Measurements from ENCODE around the gene DHRS7C.

The DHRS7C gene

DNA sequence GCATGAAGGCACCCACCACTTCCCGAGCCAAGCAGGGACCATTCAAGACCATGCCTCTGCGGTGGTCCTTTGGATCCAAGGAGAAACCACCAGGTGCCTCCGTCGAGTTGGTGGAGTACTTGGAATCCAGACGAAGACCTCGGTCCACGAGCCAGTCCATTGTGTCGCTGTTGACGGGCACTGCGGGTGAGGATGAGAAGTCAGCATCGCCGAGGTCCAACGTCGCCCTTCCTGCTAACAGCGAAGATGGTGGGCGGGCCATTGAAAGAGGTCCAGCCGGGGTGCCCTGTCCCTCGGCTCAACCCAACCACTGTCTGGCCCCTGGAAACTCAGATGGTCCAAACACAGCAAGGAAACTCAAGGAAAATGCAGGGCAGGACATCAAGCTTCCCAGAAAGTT is 63.4 kb downstream of the DHRS7C start:
- no peak overlapping the region for H3K27ac ChIP-seq (ENCODE audit: low read length)
- no peak for DNase-seq (ENCODE audit: low read depth, low spot score)
- H3K4me3 ChIP-seq (ENCODE audit: low read length): no peak overlapping the region
- no peaks in the 10 kb centered on the region for H3K27me3 ChIP-seq (ENCODE audit: control insufficient read depth, insufficient read depth, low read length)
- H3K9me3 ChIP-seq (ENCODE audit: control insufficient read depth, insufficient read depth, low read length): no peaks in the 10 kb centered on the region
- H3K36me3 ChIP-seq (ENCODE audit: control insufficient read depth, insufficient read depth, low read length): no peaks in the 10 kb centered on the region
- no CpG with 5 or more reads among the region's 18 CpGs for WGBS (ENCODE audit: insufficient coverage, insufficient read length)
- no peaks in the 10 kb centered on the region for H3K4me1 ChIP-seq (ENCODE audit: control insufficient read depth, insufficient read depth, low read length)

DNA sequence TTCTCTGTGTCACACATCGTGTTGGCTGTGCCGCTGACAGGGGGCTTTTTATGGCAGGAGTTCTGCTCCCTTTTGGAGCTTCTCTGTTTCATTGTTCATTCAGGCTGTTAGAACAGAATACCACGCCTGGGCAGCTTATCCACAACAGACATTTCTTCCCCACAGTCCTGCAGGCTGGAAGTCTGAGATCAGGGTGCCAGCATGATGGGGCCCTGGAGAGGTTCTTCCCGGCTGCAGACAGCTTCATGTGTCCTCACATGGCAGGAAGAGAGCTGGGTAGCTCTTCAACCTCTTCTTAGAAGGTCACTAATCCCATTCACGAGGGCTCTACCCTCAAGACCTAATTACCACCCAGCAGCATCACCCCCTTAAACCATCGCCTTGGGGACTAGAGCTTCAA is 65.1 kb downstream of the DHRS7C start:
- WGBS (ENCODE audit: insufficient coverage, insufficient read length): no CpG with 5 or more reads among the region's 6 CpGs
- DNase-seq (ENCODE audit: low read depth, low spot score): no peak
- Histone ChIP-seq H3K27ac (ENCODE audit: low read length) (no peak overlapping the region), H3K27me3 (ENCODE audit: control insufficient read depth, insufficient read depth, low read length) (no peaks in the 10 kb centered on the region), H3K4me3 (ENCODE audit: low read length) (no peak overlapping the region), H3K4me1 (ENCODE audit: control insufficient read depth, insufficient read depth, low read length) (no peaks in the 10 kb centered on the region), H3K36me3 (ENCODE audit: control insufficient read depth, insufficient read depth, low read length) (no peaks in the 10 kb centered on the region), H3K9me3 (ENCODE audit: control insufficient read depth, insufficient read depth, low read length) (no peaks in the 10 kb centered on the region)

- Histone ChIP-seq H3K9me3 (ENCODE audit: control insufficient read depth, insufficient read depth, low read length) (no peaks in the 10 kb centered on the region), H3K4me1 (ENCODE audit: control insufficient read depth, insufficient read depth, low read length) (no peaks in the 10 kb centered on the region), H3K36me3 (ENCODE audit: control insufficient read depth, insufficient read depth, low read length) (no peaks in the 10 kb centered on the region), H3K27ac (ENCODE audit: low read length) (no peak overlapping the region), H3K27me3 (ENCODE audit: control insufficient read depth, insufficient read depth, low read length) (no peaks in the 10 kb centered on the region), H3K4me3 (ENCODE audit: low read length) (no peak overlapping the region)
- WGBS (ENCODE audit: insufficient coverage, insufficient read length): no CpG with 5 or more reads among the region's 9 CpGs
- DNase-seq (ENCODE audit: low read depth, low spot score): no peak
Observed at GRCh38 chr17:9725575-9725974, 65.8 kb downstream of the DHRS7C start.

Data from iPS DF 6.9 (cell line).